ENCODE results near the gene CCDC185. TPM values are rescaled to one million over a fixed set of nuclear protein-coding genes. Genes with fewer than 3 reads are reported as not detected.

CCDC185 gene
- total and polyA plus RNA-seq, 7 donors = not detected

DNA sequence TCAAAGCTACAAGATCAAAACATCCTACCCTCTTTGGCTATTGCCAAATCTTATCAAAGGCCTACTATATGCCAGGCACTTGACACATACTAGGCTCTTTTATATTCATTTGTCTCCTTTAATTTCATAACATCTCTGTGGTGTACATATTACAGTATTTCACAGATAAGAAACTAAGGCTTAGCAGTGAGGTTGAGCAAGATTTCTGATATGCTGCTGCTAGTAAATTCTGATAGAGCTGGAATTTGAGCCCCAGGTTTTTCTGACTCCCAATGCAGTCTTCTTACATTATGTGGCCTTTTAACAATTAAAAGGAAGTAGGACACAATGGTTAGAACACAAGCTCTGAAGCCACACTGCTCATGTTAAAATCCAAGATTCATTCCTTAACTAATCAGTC, 16.8 kb downstream of the CCDC185 start:
- peaks cover 0 to 2% (median 0%) of the 10 kb centered on the region in 3 donors for H3K27me3 ChIP-seq (ENCODE audit: insufficient read depth in 3 of 3, low read length in 2 of 3)
- no peak overlapping the region for H3K27ac ChIP-seq
- no peaks in the 10 kb centered on the region for H3K9me3 ChIP-seq
- intact Hi-C loops (cut with DNase I) = no loop called here
- ATAC-seq = no peak
- TF ChIP-seq, protein P1, sequence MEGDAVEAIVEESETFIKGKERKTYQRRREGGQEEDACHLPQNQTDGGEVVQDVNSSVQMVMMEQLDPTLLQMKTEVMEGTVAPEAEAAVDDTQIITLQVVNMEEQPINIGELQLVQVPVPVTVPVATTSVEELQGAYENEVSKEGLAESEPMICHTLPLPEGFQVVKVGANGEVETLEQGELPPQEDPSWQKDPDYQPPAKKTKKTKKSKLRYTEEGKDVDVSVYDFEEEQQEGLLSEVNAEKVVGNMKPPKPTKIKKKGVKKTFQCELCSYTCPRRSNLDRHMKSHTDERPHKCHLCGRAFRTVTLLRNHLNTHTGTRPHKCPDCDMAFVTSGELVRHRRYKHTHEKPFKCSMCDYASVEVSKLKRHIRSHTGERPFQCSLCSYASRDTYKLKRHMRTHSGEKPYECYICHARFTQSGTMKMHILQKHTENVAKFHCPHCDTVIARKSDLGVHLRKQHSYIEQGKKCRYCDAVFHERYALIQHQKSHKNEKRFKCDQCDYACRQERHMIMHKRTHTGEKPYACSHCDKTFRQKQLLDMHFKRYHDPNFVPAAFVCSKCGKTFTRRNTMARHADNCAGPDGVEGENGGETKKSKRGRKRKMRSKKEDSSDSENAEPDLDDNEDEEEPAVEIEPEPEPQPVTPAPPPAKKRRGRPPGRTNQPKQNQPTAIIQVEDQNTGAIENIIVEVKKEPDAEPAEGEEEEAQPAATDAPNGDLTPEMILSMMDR (IDR thresholded peaks at IDR 0.05) = no peak
- H3K4me3 ChIP-seq = no peak overlapping the region
- H3K36me3 ChIP-seq (ENCODE audit: insufficient read depth in 1 of 2, low read depth in 1 of 2) = no peaks in the 10 kb centered on the region
- DNase-seq = no peak
- no peaks in the 10 kb centered on the region for H3K4me1 ChIP-seq

DNA sequence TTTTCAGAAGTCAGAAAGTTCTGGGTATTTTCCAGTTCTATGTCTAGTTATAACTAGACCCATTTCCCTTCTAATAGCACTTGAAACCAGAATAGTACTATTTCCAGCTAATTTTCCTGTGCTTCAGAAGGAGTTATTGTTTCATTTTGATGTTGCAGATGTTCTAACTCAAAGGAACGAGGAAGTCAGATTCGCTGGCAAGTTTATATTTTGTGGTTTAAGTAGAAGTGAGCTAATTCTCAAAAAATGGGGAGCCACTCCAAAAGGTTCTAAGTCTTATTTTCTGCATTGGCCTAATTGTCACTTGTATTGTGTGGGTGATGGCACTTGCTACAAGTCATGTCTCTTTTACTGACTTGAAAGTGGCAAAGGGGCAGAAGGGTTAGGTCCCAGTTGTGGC, 18.1 kb downstream of the CCDC185 start:
- intact Hi-C loops (cut with DNase I) = no loop called here
- no peaks in the 10 kb centered on the region for H3K4me1 ChIP-seq
- DNase-seq = no peak
- H3K4me3 ChIP-seq = no peak overlapping the region
- no peak for ATAC-seq
- TF ChIP-seq, protein P1 (IDR thresholded peaks at IDR 0.05) = no peak
- H3K9me3 ChIP-seq = no peaks in the 10 kb centered on the region
- H3K36me3 ChIP-seq (ENCODE audit: insufficient read depth in 1 of 2, low read depth in 1 of 2) = no peaks in the 10 kb centered on the region
- no peak overlapping the region for H3K27ac ChIP-seq
- 59 to 65% (median 60%) methylated on average over 2 of the region's 2 CpGs for WGBS, 3 donors
- peaks cover 0 to 2% (median 0%) of the 10 kb centered on the region in 3 donors for H3K27me3 ChIP-seq (ENCODE audit: insufficient read depth in 3 of 3, low read length in 2 of 3)

DNA sequence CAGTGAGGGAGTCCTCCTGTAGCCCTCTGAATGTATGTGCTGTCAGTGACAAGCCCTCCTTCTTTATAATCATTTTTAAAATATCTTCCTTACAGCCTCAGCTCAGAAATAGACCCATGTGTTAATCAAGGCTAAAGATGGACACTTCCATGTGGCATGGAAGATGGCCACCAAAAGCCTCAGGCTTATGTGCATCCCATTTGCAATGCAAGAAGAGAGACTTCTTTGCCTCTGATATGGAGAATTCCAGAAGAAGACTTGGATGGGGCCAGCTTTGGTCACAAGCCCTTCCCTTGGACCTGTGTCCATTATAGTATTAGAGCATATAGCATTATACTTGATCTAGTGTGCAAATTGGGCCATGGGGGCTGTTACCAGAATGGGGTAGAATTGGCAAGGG, 18.5 kb downstream of the CCDC185 start:
- no peak for ATAC-seq
- DNase-seq = no peak
- Histone ChIP-seq H3K27ac (no peak overlapping the region), H3K27me3 (ENCODE audit: insufficient read depth in 3 of 3, low read length in 2 of 3) (peaks cover 0 to 2% (median 0%) of the 10 kb centered on the region in 3 donors), H3K4me3 (no peak overlapping the region), H3K36me3 (ENCODE audit: insufficient read depth in 1 of 2, low read depth in 1 of 2) (no peaks in the 10 kb centered on the region), H3K9me3 (no peaks in the 10 kb centered on the region), H3K4me1 (no peaks in the 10 kb centered on the region)
- TF ChIP-seq, protein P1 (IDR thresholded peaks at IDR 0.05) = no peak
- intact Hi-C loops (cut with DNase I) = no loop called here

DNA sequence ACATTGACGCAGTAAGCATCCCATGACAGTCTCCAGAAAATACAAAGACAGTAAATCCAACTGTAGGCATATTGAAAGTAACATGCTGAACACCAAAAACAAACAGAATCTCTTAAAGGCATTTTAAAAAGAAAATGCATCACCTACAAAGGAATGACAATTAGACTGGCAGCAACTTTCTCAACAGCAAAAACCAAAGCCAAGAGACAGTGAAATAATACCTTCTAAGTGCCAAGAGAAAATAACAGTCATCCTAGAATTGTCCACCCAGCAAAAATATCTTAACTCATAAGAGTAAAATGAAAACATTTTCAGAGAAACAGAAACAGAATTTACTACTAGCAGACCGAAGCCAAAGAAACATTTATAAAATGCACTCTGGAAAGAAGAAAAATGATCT, 20.0 kb downstream of the CCDC185 start:
- Histone ChIP-seq H3K4me3 (no peak overlapping the region), H3K36me3 (ENCODE audit: insufficient read depth in 1 of 2, low read depth in 1 of 2) (no peaks in the 10 kb centered on the region), H3K27ac (no peak overlapping the region), H3K4me1 (no peaks in the 10 kb centered on the region), H3K27me3 (ENCODE audit: insufficient read depth in 3 of 3, low read length in 2 of 3) (peaks cover 0 to 2% (median 0%) of the 10 kb centered on the region in 3 donors), H3K9me3 (no peaks in the 10 kb centered on the region)
- 83 to 92% (median 85%) methylated on average over 2 of the region's 2 CpGs for WGBS, 3 donors
- ATAC-seq (no peak), DNase-seq (no peak)
- TF ChIP-seq, protein P1 (IDR thresholded peaks at IDR 0.05) = no peak
- intact Hi-C loops (cut with DNase I) = no loop called here

DNA sequence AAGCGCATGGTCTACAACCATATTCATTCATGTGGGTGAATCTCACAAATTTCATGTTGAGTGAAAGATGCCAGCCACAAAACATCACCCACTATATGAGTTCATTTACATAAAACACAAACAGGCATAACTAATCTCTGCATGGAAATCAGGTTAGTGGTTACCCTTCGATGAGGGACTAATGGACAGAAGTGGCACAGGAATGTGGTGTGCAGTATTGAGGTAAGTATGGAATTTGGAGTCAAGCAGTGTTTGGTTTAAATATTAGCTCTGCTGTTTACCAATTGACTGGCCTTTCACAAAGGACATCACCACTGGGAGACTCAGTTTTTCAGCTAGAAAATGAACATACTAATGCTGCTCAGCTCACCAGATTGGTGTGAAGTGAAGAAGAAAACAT, 24.2 kb downstream of the CCDC185 start:
- Histone ChIP-seq H3K27ac (no peak overlapping the region), H3K9me3 (no peaks in the 10 kb centered on the region), H3K27me3 (ENCODE audit: insufficient read depth in 3 of 3, low read length in 2 of 3) (no peaks in the 10 kb centered on the region), H3K36me3 (ENCODE audit: insufficient read depth in 1 of 2, low read depth in 1 of 2) (no peaks in the 10 kb centered on the region), H3K4me3 (no peak overlapping the region), H3K4me1 (no peaks in the 10 kb centered on the region)
- TF ChIP-seq, protein P1 (IDR thresholded peaks at IDR 0.05) = no peak
- ATAC-seq = no peak
- intact Hi-C loops (cut with DNase I) = no loop called here
- no peak for DNase-seq
- 48 to 50% (median 50%) methylated on average over 2 of the region's 2 CpGs for WGBS, 3 donors
